ENCODE measurements around the gene PCCB.
"Not testable (repeated sequence)": the region's sequence is repeated elsewhere in the genome, so short reads cannot be mapped to it uniquely, and the experiment has no call there.

Gene PCCB

GRCh38 chr3:136261826-136262225 lies 11.7 kb downstream of the PCCB start:
- H3K4me3 ChIP-seq (ENCODE audit: low read depth, low read length): no peak overlapping the region

GRCh38 chr3:136262559-136262958 lies 12.4 kb downstream of the PCCB start:
- no peak overlapping the region for H3K4me3 ChIP-seq (ENCODE audit: low read depth, low read length)

GRCh38 chr3:136263251-136263650 lies 13.1 kb downstream of the PCCB start:
- no peak overlapping the region for H3K4me3 ChIP-seq (ENCODE audit: low read depth, low read length)

- H3K4me3 ChIP-seq (ENCODE audit: low read depth, low read length): not testable (repeated sequence)
Measured at GRCh38 chr3:136266468-136267125, 16.5 kb downstream of the PCCB start.

GRCh38 chr3:136267235-136267634 lies 17.1 kb downstream of the PCCB start:
- no peak overlapping the region for H3K4me3 ChIP-seq (ENCODE audit: low read depth, low read length)

- H3K4me3 ChIP-seq (ENCODE audit: low read depth, low read length): no peak overlapping the region
Measured at GRCh38 chr3:136270179-136270578, 20.0 kb downstream of the PCCB start.

- not testable (repeated sequence) for H3K4me3 ChIP-seq (ENCODE audit: low read depth, low read length)
Measured at GRCh38 chr3:136271626-136272025, 21.5 kb downstream of the PCCB start.

GRCh38 chr3:136276049-136276755 lies 26.1 kb downstream of the PCCB start:
- no peak overlapping the region for H3K4me3 ChIP-seq (ENCODE audit: low read depth, low read length)

GRCh38 chr3:136277115-136277514 lies 27.0 kb downstream of the PCCB start:
- no peak overlapping the region for H3K4me3 ChIP-seq (ENCODE audit: low read depth, low read length)

- H3K4me3 ChIP-seq (ENCODE audit: low read depth, low read length): no peak overlapping the region
Measured at GRCh38 chr3:136277634-136278033, 27.5 kb downstream of the PCCB start.

- H3K4me3 ChIP-seq (ENCODE audit: low read depth, low read length): no peak overlapping the region
Measured at GRCh38 chr3:136279092-136279491, 29.0 kb downstream of the PCCB start.

- no peak overlapping the region for H3K4me3 ChIP-seq (ENCODE audit: low read depth, low read length)
Measured at GRCh38 chr3:136280961-136281360, 30.8 kb downstream of the PCCB start.

- H3K4me3 ChIP-seq (ENCODE audit: low read depth, low read length): no peak overlapping the region
Measured at GRCh38 chr3:136281966-136282520, 31.9 kb downstream of the PCCB start.

GRCh38 chr3:136283627-136284026 lies 33.5 kb downstream of the PCCB start:
- no peak overlapping the region for H3K4me3 ChIP-seq (ENCODE audit: low read depth, low read length)

- no peak overlapping the region for H3K4me3 ChIP-seq (ENCODE audit: low read depth, low read length)
Measured at GRCh38 chr3:136291302-136291701, 41.2 kb downstream of the PCCB start.

- no peak overlapping the region for H3K4me3 ChIP-seq (ENCODE audit: low read depth, low read length)
Measured at GRCh38 chr3:136292500-136292899, 42.4 kb downstream of the PCCB start.

GRCh38 chr3:136293279-136293678 lies 43.1 kb downstream of the PCCB start:
- no peak overlapping the region for H3K4me3 ChIP-seq (ENCODE audit: low read depth, low read length)

- no peak overlapping the region for H3K4me3 ChIP-seq (ENCODE audit: low read depth, low read length)
Measured at GRCh38 chr3:136294176-136294575, 44.0 kb downstream of the PCCB start.

- H3K4me3 ChIP-seq (ENCODE audit: low read depth, low read length): no peak overlapping the region
Measured at GRCh38 chr3:136296960-136297359, 46.8 kb downstream of the PCCB start.

- H3K4me3 ChIP-seq (ENCODE audit: low read depth, low read length): no peak overlapping the region
Measured at GRCh38 chr3:136297826-136298225, 47.7 kb downstream of the PCCB start.

- H3K4me3 ChIP-seq (ENCODE audit: low read depth, low read length): no peak overlapping the region
Measured at GRCh38 chr3:136300444-136300843, 50.3 kb downstream of the PCCB start.

GRCh38 chr3:136305879-136306278 lies 55.7 kb downstream of the PCCB start:
- H3K4me3 ChIP-seq (ENCODE audit: low read depth, low read length): no peak overlapping the region

Measured in iPS-11a (cell line).